Cardiac atrium fibroblast (primary cell): ENCODE measurements around the gene CLNS1A. TPM values are rescaled to one million over a fixed set of nuclear protein-coding genes. Genes with fewer than 3 reads are reported as not detected.

Experiments used
- total RNA-seq: library from RNA; depleted of rRNA; stranded (reverse); fragments of >200 nt; gene quantifications from 2 replicates; pipeline ENCODE4 v1.2.3, GENCODE V29; 2015

The CLNS1A gene, protein sequence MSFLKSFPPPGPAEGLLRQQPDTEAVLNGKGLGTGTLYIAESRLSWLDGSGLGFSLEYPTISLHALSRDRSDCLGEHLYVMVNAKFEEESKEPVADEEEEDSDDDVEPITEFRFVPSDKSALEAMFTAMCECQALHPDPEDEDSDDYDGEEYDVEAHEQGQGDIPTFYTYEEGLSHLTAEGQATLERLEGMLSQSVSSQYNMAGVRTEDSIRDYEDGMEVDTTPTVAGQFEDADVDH
- 85.9 and 104 TPM in 2 replicates for total RNA-seq

DNA sequence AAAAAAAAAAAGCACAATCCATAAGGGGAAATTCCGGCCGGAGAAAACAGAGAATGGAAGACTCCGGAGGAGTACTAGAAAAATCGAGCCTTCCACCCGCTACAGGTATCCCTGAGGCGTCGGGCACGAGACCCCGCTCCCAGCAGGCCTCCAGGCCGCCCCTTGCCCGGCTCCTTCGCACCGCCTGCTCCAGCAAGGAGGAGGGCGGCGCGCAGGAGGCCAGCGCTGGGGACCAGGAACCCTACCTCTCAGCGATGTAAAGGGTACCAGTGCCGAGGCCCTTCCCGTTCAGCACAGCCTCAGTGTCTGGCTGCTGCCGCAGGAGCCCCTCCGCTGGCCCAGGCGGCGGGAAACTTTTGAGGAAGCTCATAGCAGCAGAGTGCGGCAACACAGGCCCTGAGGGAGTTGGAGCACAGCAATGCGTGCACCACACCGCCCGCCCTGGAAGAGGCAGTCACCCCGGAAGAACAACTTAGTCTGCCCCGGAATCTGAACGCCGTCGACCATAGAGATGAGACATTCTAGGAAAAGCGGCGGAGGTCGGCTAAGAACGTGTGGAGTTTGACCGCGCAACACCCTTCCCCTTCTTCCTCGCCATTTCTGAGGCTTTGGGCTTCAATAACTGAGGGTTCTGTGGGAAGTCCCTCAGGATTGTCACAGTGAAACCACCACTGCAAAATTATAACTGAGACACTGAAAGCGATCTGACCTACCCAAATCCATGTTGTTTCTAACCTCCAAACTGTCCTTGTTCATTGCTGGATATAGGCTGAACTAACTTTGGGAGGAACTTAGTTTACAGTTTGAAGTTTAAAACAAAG, at the start of gene CLNS1A:
CLNS1A (minus strand) TSS at position 450 of the 821 bp plus-strand sequence; CDS start at position 370, 80 bp downstream.

DNA sequence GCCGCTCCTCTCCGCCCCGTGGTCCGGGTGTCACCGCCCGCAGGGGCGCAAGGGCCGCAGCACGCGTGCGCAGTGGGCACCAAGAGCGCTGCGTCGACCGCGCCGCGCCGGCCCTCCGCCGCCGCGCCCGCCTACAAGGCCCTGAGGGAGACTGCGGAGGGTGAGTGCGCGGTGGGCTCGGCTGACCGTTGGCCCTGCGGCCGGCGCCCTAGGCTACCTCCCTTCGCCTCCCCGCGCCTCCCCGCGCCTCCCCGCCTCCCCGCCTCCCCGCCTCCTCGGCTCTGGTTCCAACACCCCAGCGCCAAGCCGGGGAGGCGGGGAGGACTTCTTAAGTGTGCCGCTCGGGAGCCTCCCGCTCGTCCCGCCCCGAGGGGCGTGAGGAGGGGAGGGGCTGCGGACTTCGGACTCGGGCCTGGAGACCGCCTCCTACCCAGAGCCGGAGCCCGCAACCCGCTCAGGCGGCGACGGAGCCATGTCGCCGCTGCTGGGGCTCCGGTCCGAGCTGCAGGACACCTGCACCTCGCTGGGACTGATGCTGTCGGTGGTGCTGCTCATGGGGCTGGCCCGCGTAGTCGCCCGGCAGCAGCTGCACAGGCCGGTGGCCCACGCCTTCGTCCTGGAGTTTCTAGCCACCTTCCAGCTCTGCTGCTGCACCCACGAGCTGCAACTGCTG, 47.9 kb downstream of the CLNS1A start, which contains the start of gene AQP11:
AQP11 (plus strand) TSS at position 433 of the 673 bp plus-strand sequence; CDS start at position 473, 40 bp downstream.

Other genes with a start within 250 kb of the CLNS1A start
- 11.0 and 18.3 TPM in 2 replicates for gene PAK1, start 163.7 kb downstream of the CLNS1A start, total RNA-seq
- gene AQP11, start 47.8 kb downstream of the CLNS1A start, total RNA-seq, result 0.18 and 0.65 TPM in 2 replicates
- 13.0 and 19.9 TPM in 2 replicates for gene RSF1, start 182.9 kb upstream of the CLNS1A start, total RNA-seq
- 30.1 and 42.0 TPM in 2 replicates for gene AAMDC, start 183.3 kb upstream of the CLNS1A start, total RNA-seq